ENCODE data around the gene GABARAP. TPM values are rescaled to one million over a fixed set of nuclear protein-coding genes. Genes with fewer than 3 reads are reported as not detected.

The GABARAP gene
- total RNA-seq, 2 donors from 2014 or later, result 264 to 317 TPM

DNA sequence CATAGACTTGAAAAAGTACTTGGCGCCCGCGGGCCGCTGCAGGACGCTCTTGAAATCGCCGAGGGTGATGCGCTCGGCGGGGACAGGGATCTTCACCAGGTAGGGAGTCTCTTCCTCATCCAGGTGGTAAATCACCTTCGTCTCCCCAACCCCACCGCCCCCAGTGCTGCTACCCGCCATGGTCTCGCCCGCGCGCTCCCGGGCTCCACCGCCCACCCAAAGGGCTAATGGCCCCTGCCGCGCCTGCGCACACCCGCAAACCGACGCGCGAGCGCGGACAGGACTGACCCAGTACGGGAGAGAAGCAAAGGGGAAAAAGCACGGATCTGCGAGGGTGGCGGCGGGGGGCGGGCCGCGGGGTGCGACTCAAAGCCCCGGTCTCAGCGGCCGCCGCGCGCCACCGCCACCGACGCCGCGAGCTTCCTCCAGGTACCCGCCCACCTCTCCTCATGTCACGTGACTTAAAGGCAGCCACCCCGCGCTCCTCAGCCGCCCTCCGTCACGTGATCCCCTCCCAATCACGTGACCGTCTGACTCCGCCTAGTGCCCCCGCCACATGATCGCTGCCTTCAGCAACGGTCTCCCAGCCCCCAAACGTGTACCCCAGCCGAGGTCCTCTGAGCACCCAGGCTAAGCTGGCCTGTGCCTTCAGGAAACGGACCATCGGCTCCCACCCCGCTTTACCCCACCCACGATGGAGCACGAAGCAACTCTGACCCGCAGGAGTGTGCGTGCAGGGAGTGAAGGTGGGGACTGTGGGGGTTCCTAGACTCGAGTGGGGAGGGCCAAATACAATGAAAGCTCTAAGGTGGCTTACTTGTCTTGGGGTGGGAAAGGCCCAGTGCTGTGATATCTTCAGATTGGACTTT, 7.9 kb downstream of the GABARAP start, which contains the start of gene DVL2:
Gene DVL2, minus strand, starts transcription at position 435 of the 869 bp plus-strand sequence. Its CDS starts 255 bp downstream, at position 180.
- 2 to 6% methylated on average over 17 to 72 of the region's 72 CpGs for WGBS, 2 experiments (ENCODE audit: insufficient coverage in 1 of 2, insufficient read length in 1 of 2)

GRCh38 chr17:7233701-7234082, 8.6 kb downstream of the GABARAP start:
- H3K9ac ChIP-seq (ENCODE audit: extremely low read depth, low read length, poor library complexity, severe bottlenecking), result peak overlapping the region; percentile 88
- DNase-seq, result no peak
- Mint-ChIP-seq H3K36me3 (ENCODE audit: low read depth) (peaks cover 59% of the 10 kb centered on the region), H3K27me3 (ENCODE audit: insufficient read depth) (no peaks in the 10 kb centered on the region), H3K4me1 (peaks cover 35% of the 10 kb centered on the region), H3K9me3 (no peaks in the 10 kb centered on the region), H3K4me3 (peak overlapping the region; percentile 88), H3K27ac (peak overlapping the region; percentile 94)
- H3K9me3 ChIP-seq (ENCODE audit: control insufficient read depth, low read length), result no peaks in the 10 kb centered on the region
- no peaks in the 10 kb centered on the region for H3K27me3 ChIP-seq (ENCODE audit: control insufficient read depth, insufficient read depth, low read length, poor library complexity, severe bottlenecking)
- peaks cover 53% of the 10 kb centered on the region for H3K36me3 ChIP-seq (ENCODE audit: control insufficient read depth, insufficient read depth, low read length)
- TF ChIP-seq CTCF (conservative IDR thresholded peaks at IDR 0.05), result no peak
- peak overlapping the region; percentile 81 for H3K27ac ChIP-seq (ENCODE audit: low read depth, low read length)
- H3K4me3 ChIP-seq (ENCODE audit: low read length), result peak overlapping the region; percentile 99
- WGBS, 2 experiments (ENCODE audit: insufficient coverage in 1 of 2, insufficient read length in 1 of 2), result 3 to 4% methylated on average over 8 to 9 of the region's 9 CpGs
- H3K4me1 ChIP-seq (ENCODE audit: control insufficient read depth, insufficient read depth, low read length), result peaks cover 5% of the 10 kb centered on the region

More for the DNA sequence above, 7.9 kb downstream of the GABARAP start, which contains the start of gene DVL2:
- H3K4me3 ChIP-seq (ENCODE audit: low read length), result peak within 1 kb of the TSS; percentile 99
- Mint-ChIP-seq H3K36me3 (ENCODE audit: low read depth) (peaks cover 53% of the 10 kb centered on the region), H3K4me3 (peak within 1 kb of the TSS; percentile 88), H3K27ac (peak within 1 kb of the TSS; percentile 94), H3K27me3 (ENCODE audit: insufficient read depth) (no peaks in the 10 kb centered on the region), H3K4me1 (peaks cover 35% of the 10 kb centered on the region), H3K9me3 (no peaks in the 10 kb centered on the region)
- H3K9ac ChIP-seq (ENCODE audit: extremely low read depth, low read length, poor library complexity, severe bottlenecking), result peak within 1 kb of the TSS; percentile 88
- no peaks in the 10 kb centered on the region for H3K9me3 ChIP-seq (ENCODE audit: control insufficient read depth, low read length)
- H3K36me3 ChIP-seq (ENCODE audit: control insufficient read depth, insufficient read depth, low read length), result peaks cover 47% of the 10 kb centered on the region
- TF ChIP-seq CTCF (conservative IDR thresholded peaks at IDR 0.05), result no peak
- H3K27me3 ChIP-seq (ENCODE audit: control insufficient read depth, insufficient read depth, low read length, poor library complexity, severe bottlenecking), result no peaks in the 10 kb centered on the region
- peak within 1 kb of the TSS; percentile 81 for H3K27ac ChIP-seq (ENCODE audit: low read depth, low read length)
- peak; percentile 99 for DNase-seq
- peaks cover 5% of the 10 kb centered on the region for H3K4me1 ChIP-seq (ENCODE audit: control insufficient read depth, insufficient read depth, low read length)

DNA sequence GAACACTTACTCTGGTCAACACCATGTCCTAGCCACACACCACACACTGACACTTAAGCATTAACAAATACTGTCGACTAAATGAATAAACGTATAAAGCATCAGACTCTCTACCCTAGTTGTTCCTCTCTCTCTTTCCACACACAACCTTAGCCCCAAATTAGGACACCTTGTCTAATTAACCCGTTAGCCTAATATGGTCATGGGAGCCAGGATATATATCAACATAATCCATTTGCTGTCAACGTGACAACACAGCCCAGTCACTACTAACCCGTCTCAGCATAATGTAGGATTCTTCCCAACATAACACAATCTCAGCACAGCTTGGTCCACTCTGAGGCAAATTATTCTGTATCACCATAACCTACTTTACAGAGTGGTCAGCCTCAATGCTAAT, 10.1 kb downstream of the GABARAP start:
- Mint-ChIP-seq H3K27ac (no peak overlapping the region), H3K27me3 (ENCODE audit: insufficient read depth) (no peaks in the 10 kb centered on the region), H3K4me1 (peaks cover 32% of the 10 kb centered on the region), H3K36me3 (ENCODE audit: low read depth) (peaks cover 68% of the 10 kb centered on the region), H3K4me3 (peak overlapping the region; percentile 88), H3K9me3 (no peaks in the 10 kb centered on the region)
- H3K9ac ChIP-seq (ENCODE audit: extremely low read depth, low read length, poor library complexity, severe bottlenecking), result no peak overlapping the region
- H3K4me1 ChIP-seq (ENCODE audit: control insufficient read depth, insufficient read depth, low read length), result peaks cover 5% of the 10 kb centered on the region
- WGBS, 2 experiments (ENCODE audit: insufficient coverage in 1 of 2, insufficient read length in 1 of 2), result 90 to 94% methylated on average over 5 of the region's 5 CpGs
- H3K27ac ChIP-seq (ENCODE audit: low read depth, low read length), result no peak overlapping the region
- H3K4me3 ChIP-seq (ENCODE audit: low read length), result peak overlapping the region; percentile 99
- no peak for TF ChIP-seq CTCF (conservative IDR thresholded peaks at IDR 0.05)
- peaks cover 61% of the 10 kb centered on the region for H3K36me3 ChIP-seq (ENCODE audit: control insufficient read depth, insufficient read depth, low read length)
- H3K27me3 ChIP-seq (ENCODE audit: control insufficient read depth, insufficient read depth, low read length, poor library complexity, severe bottlenecking), result no peaks in the 10 kb centered on the region
- H3K9me3 ChIP-seq (ENCODE audit: control insufficient read depth, low read length), result no peaks in the 10 kb centered on the region
- no peak for DNase-seq

Measured in endodermal cell (in vitro differentiated cells).